A673 (cell line): ENCODE data around the gene PDE6B.
A peak's percentile ranks its signal among the peaks of the same experiment; 100 is the strongest.

Source experiments
- CTCF ChIP-seq: fragments of 300-800, 200-600 bp; sonication (generic); conservative IDR thresholded peaks from 2 replicates; pipeline ENCODE4 v1.5.1; 2017; ENCODE audit warnings: low read depth, mild to moderate bottlenecking, antibody characterized with exemption, low read length, moderate library complexity, mixed read lengths
- EZH2 ChIP-seq: fragments of 200-600 bp; sonication (generic); IDR thresholded peaks from 2 replicates; pipeline ENCODE4 v1.6.1; 2017; ENCODE audit warnings: borderline replicate concordance, low read depth, mild to moderate bottlenecking, mixed read lengths, antibody characterized with exemption, low read length; ENCODE audit not compliant: poor library complexity, severe bottlenecking

- TF ChIP-seq CTCF (peak; percentile 91), EZH2 (no peak)
Observed at GRCh38 chr4:683982-684622, 58.7 kb downstream of the PDE6B start.
